ENCODE data around the gene MAST3. TPM values are rescaled to one million over a fixed set of nuclear protein-coding genes. Genes with fewer than 3 reads are reported as not detected.

The MAST3 gene
- total and polyA plus RNA-seq, 7 donors: 2.6 to 16.3 (median 4.2) TPM

DNA sequence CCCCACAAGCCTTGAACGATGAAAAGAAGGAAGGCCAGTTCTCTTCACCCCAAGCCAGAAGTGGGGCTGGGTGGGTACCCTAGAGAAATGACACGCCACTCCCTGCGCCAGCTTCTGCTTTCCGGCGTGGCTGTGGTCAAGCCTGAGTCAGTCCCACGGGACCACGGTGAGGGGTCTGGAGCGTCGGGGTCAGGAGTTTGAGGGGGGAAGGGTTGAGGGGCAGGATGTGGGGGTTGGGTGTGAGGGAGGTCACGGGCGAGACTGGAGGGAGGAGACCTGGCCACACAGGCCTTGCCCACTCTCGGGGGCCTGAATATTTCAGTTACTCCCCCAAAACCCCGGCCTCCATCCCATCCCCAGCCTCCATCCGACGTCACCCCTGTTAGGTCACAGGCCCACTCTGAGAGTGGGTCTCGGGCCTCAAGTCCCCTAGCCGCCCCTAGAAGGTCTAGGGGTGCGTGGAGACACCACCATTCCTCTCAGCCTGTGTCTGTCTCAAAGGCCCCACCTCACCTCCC lies 75.5 kb downstream of the MAST3 start:
- Histone ChIP-seq H3K36me3 (peaks cover 0 to 18% (median 5%) of the 10 kb centered on the region in 4 donors), H3K9me3 (no peaks in the 10 kb centered on the region), H3K4me1 (peaks cover 0 to 20% (median 13%) of the 10 kb centered on the region in 4 donors), H3K27me3 (no peaks in the 10 kb centered on the region), H3K4me3 (peak overlapping the region; percentile 49 to 80 (median 66)), H3K27ac (peak overlapping the region; percentile 3 to 75 (median 56))
- intact Hi-C loops (cut with DNase I): no loop called here
- TF ChIP-seq POLR2A (IDR thresholded peaks at IDR 0.05) (no peak), POLR2AphosphoS5 (IDR thresholded peaks at IDR 0.05) (peak in 1 of 4 donors; percentile 16), EP300 (IDR thresholded peaks at IDR 0.05) (peak in 2 of 4 donors; percentile 12 to 36)
- TF ChIP-seq, protein P1, sequence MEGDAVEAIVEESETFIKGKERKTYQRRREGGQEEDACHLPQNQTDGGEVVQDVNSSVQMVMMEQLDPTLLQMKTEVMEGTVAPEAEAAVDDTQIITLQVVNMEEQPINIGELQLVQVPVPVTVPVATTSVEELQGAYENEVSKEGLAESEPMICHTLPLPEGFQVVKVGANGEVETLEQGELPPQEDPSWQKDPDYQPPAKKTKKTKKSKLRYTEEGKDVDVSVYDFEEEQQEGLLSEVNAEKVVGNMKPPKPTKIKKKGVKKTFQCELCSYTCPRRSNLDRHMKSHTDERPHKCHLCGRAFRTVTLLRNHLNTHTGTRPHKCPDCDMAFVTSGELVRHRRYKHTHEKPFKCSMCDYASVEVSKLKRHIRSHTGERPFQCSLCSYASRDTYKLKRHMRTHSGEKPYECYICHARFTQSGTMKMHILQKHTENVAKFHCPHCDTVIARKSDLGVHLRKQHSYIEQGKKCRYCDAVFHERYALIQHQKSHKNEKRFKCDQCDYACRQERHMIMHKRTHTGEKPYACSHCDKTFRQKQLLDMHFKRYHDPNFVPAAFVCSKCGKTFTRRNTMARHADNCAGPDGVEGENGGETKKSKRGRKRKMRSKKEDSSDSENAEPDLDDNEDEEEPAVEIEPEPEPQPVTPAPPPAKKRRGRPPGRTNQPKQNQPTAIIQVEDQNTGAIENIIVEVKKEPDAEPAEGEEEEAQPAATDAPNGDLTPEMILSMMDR (IDR thresholded peaks at IDR 0.05): no peak
- WGBS, 2 donors: 44 to 62% methylated on average over 18 of the region's 18 CpGs
- DNase-seq: peak; percentile 86

DNA sequence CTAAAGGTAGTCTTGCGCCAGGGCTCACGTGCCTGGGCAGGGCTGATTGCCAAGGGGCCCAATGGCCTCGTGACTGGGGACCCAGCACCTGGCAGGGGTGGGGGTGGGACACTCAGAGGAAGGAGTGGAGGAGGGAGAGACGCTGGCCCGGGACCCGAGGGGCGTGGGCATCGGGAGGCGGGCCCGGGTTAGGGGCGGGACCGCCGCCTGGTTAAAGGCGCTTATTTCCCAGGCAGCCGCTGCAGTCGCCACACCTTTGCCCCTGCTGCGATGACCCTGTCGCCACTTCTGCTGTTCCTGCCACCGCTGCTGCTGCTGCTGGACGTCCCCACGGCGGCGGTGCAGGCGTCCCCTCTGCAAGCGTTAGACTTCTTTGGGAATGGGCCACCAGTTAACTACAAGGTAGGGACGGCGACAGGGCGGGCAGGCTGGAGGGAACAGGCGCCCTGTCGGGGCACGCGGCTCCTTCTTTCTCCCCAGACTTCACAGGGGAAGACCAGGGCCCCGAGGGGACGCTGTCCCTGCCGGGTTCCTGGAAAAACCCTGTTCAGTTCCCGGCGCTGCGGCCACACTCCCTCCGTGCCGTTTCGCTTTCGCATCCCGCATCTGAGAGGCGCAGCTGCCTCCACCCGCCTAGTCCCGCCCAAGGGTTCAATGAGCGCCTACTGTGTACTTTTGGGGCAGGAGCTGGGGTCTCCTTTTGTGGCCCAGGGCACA lies 76.2 kb downstream of the MAST3 start, which contains the start of gene IFI30:
TSS of gene IFI30 (plus strand) at position 242 of the 717 bp plus-strand sequence. CDS start at position 271, 29 bp downstream.
- Histone ChIP-seq H3K27ac (peak within 1 kb of the TSS; percentile 48 to 75 (median 58)), H3K27me3 (no peaks in the 10 kb centered on the region), H3K4me3 (peak within 1 kb of the TSS; percentile 49 to 80 (median 66)), H3K4me1 (peaks cover 0 to 20% (median 13%) of the 10 kb centered on the region in 4 donors), H3K36me3 (peaks cover 0 to 12% (median 4%) of the 10 kb centered on the region in 4 donors), H3K9me3 (no peaks in the 10 kb centered on the region)
- WGBS, 2 donors: 0 to 1% methylated on average over 47 of the region's 47 CpGs
- peak; percentile 90 for DNase-seq
- TF ChIP-seq POLR2A (IDR thresholded peaks at IDR 0.05) (peak in 1 of 2 donors; percentile 46), EP300 (IDR thresholded peaks at IDR 0.05) (peak in 1 of 4 donors; percentile 32), POLR2AphosphoS5 (IDR thresholded peaks at IDR 0.05) (peak in 3 of 4 donors; percentile 40 to 75 (median 61))
- TF ChIP-seq, protein P1 (IDR thresholded peaks at IDR 0.05): no peak
- intact Hi-C loops (cut with DNase I): no loop called here

DNA sequence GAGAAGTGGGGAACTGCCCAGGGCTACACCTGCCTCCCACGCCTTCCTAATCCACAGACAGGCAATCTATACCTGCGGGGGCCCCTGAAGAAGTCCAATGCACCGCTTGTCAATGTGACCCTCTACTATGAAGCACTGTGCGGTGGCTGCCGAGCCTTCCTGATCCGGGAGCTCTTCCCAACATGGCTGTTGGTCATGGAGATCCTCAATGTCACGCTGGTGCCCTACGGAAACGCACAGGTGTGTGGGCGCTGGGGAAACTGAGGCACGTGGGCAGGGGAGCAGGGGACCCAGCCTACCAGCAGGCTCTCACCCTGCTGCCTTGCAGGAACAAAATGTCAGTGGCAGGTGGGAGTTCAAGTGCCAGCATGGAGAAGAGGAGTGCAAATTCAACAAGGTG lies 77.4 kb downstream of the MAST3 start:
- no peaks in the 10 kb centered on the region for H3K9me3 ChIP-seq
- intact Hi-C loops (cut with DNase I): no loop called here
- DNase-seq: no peak
- H3K4me1 ChIP-seq: peaks cover 0 to 20% (median 13%) of the 10 kb centered on the region in 4 donors
- no peaks in the 10 kb centered on the region for H3K36me3 ChIP-seq
- WGBS, 2 donors: 80 to 86% methylated on average over 11 of the region's 11 CpGs
- peak overlapping the region in 2 of 4 donors; percentile 65 to 80 for H3K4me3 ChIP-seq
- no peak for TF ChIP-seq POLR2A (IDR thresholded peaks at IDR 0.05)
- no peaks in the 10 kb centered on the region for H3K27me3 ChIP-seq
- H3K27ac ChIP-seq: no peak overlapping the region

DNA sequence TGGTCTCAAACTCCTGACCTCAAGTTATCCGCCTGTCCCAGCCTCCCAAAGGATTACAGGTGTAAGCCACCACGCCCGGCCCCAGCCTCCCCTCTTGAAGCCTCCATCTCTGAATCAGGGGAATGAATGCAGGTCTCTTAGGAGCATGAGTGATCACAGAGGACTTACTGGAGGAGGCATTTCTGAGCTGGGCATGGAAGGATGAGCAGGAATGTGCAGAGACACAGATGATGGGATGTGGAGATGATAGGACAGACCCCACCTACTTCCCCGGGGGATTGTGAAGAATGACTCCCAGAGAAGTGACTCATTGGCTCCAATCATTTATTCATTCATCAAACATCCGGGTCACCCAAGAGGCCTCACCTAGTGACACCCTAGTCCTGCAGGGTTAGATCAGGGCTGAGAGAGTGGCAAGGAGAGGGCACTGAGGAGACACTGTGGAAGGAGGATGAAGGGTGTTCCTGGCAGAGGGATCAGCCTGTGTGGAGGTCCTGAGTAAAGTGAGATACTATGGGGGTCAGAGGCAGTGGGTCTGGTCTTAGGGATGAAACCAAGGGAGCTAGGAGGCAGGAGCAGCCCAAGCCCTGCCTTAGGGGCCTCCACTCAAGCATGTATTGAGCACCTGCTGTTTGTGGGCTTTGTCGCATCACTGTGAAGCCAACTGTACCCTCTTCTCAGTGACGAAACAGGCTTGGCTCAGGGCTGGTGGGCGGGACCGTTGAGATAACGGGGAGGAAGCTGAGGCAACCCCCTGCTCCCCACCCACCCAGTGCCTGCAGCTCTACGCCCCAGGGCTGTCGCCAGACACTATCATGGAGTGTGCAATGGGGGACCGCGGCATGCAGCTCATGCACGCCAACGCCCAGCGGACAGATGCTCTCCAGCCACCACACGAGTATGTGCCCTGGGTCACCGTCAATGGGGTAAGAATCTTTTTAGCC lies 79.1 kb downstream of the MAST3 start:
- H3K36me3 ChIP-seq: no peaks in the 10 kb centered on the region
- TF ChIP-seq, protein P1 (IDR thresholded peaks at IDR 0.05): no peak
- TF ChIP-seq POLR2AphosphoS5 (IDR thresholded peaks at IDR 0.05): no peak
- TF ChIP-seq POLR2A (IDR thresholded peaks at IDR 0.05): no peak
- no peak for TF ChIP-seq EP300 (IDR thresholded peaks at IDR 0.05)
- DNase-seq: no peak
- 85 to 89% methylated on average over 19 of the region's 19 CpGs for WGBS, 2 donors
- no peaks in the 10 kb centered on the region for H3K9me3 ChIP-seq
- H3K27me3 ChIP-seq: no peaks in the 10 kb centered on the region
- no peak overlapping the region for H3K27ac ChIP-seq
- peaks cover 0 to 20% (median 13%) of the 10 kb centered on the region in 4 donors for H3K4me1 ChIP-seq
- H3K4me3 ChIP-seq: no peak overlapping the region
- intact Hi-C loops (cut with DNase I): no loop called here
